Activated CD8-positive, alpha-beta T cell treated with anti-CD3 and anti-CD28 coated beads for 36 hours (primary cell): ENCODE measurements around the gene AIF1L. TPM values are rescaled to one million over a fixed set of nuclear protein-coding genes. Genes with fewer than 3 reads are reported as not detected.

Experiments used
- ATAC-seq: fragments of 200-7000 bp; cut with Tn5 transposase; one replicate; pipeline ENCODE4 v1.10.0; 2021; ENCODE audit warnings: mild to moderate bottlenecking, moderate library complexity
- CTCF ChIA-PET: fragments of 350-600 bp; sonication (Branson Sonifier 250); formaldehyde crosslinking; loops from one replicate; lab custom pipeline; 2021; ENCODE audit warnings: antibody characterized with exemption; lab: Charles Lee
- POLR2A ChIA-PET: fragments of 350-600 bp; sonication (Branson Sonifier 250); formaldehyde crosslinking; loops from one replicate; lab custom pipeline; 2021; ENCODE audit warnings: antibody characterized with exemption; lab: Charles Lee
- DNase-seq: peaks from one replicate; pipeline ENCODE4 v3.0.0-alpha.2; 2020
- H3K27ac Mint-ChIP-seq: one replicate; pipeline ENCODE4 v1.8.0; 2021; ENCODE audit warnings: mild to moderate bottlenecking, mixed read lengths
- H3K27me3 Mint-ChIP-seq: one replicate; pipeline ENCODE4 v1.8.0; 2021; ENCODE audit warnings: mixed read lengths
- H3K36me3 Mint-ChIP-seq: one replicate; pipeline ENCODE4 v1.8.0; 2021; ENCODE audit warnings: low read depth, mixed read lengths
- H3K4me1 Mint-ChIP-seq: one replicate; pipeline ENCODE4 v1.8.0; 2021; ENCODE audit warnings: low read depth, mixed read lengths
- H3K4me3 Mint-ChIP-seq: one replicate; pipeline ENCODE4 v1.8.0; 2021; ENCODE audit warnings: mild to moderate bottlenecking, moderate library complexity, mixed read lengths
- H3K9me3 Mint-ChIP-seq: one replicate; pipeline ENCODE4 v1.8.0; 2021; ENCODE audit warnings: mixed read lengths
- CTCF ChIP-seq: fragments of 200-600 bp; IDR thresholded peaks from one replicate; pipeline ENCODE4 v1.8.0; 2022; ENCODE audit warnings: antibody characterized with exemption, mild to moderate bottlenecking
- intact Hi-C: fragments of 100-400 bp; cut with micrococcal nuclease; formaldehyde crosslinking; loops from one replicate; pipeline ENCODE4 v1.10.0; 2022
- total RNA-seq, 2 experiments: library from RNA; stranded (reverse); gene quantifications; one replicate each; pipeline ENCODE4 v1.2.3, GENCODE V29; 2021

AIF1L gene
- total RNA-seq, 2 experiments from 2014 or later: 0.72 to 1.9 TPM

DNA sequence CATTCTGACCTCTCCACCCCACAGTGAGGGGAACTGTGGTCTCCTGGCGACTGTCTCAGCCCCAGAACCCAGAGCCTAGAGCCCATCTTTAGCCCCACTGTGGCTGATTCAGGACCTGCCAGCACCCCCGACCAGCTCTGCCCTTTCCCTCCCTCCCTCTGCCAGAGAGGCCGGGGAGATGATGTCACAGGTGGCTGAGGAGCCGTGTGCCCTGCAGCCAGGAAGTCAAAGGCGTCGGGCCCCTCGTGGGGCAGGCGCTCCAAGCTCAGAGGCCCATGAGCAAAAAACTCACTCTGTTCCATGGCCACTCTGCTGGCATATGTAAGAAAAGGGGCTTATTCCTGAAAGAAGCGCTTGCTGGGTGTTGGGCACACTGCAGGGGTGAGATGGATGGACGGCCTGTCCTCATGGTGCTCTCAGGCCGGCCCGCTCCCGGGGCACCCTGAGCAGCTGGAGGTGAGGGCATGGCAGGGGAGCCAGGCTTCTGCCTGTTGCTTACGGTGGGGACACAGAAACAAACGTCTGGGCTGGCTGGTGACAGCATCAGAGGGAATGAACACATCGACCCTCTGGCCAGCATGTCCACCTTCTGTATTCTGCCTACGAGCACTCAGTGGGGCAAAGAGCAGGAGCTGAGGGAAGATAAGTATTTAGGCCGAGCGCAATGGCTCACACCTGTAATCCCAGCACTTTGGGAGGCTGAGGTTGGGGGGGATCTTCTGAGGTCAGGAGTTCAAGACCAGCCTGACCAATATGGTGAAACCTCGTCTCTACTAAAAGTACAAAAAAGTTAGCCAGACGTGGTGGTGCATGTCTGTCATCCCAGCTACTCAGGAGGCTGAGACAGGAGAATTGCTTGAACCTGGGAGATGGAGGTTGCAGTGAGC lies 46.3 kb upstream of the AIF1L start:
- no peaks in the 10 kb centered on the region for H3K36me3 Mint-ChIP-seq
- no peaks in the 10 kb centered on the region for H3K4me1 Mint-ChIP-seq
- no peak overlapping the region for H3K27ac Mint-ChIP-seq
- intact Hi-C loops: loop anchor here (5.0 kb wide), 1 partner anchor 183 kb away; no protein-coding TSS in a partner anchor
- TF ChIP-seq CTCF: no peak
- H3K4me3 Mint-ChIP-seq: no peak overlapping the region
- H3K27me3 Mint-ChIP-seq: no peaks in the 10 kb centered on the region
- ATAC-seq (no peak), DNase-seq (no peak)
- no peaks in the 10 kb centered on the region for H3K9me3 Mint-ChIP-seq
- ChIA-PET CTCF (interaction anchor here (1.0 to 1.1 kb wide), 3 partner anchors 24 to 349 kb away, joined by 3 to 4 read pairs (median 3); no protein-coding TSS in a partner anchor), POLR2A (no interaction called here)

DNA sequence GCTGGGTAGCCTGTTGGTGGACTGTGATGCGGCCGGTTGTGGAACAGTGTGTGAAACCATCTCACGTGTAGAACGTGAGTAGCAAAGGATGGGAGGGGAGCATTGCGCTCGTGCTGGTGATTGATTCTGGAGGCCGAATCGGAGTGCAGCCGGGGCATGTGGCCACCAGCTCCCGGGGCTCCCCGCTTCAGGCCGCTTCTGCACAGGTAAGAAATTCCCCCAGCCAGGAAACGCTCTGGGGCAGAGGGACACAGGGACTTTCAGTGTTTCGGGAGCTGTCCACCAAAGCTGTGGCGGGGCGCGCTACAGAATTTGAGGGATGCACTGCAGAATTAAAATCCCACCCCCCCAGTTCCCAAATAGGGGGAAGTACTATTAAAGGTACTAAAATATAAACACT lies 45.5 kb upstream of the AIF1L start:
- ChIA-PET POLR2A (no interaction called here), CTCF (interaction anchor here (0.6 to 1.0 kb wide), 2 partner anchors 350 to 1245 kb away, joined by 3 to 4 read pairs; no protein-coding TSS in a partner anchor)
- Mint-ChIP-seq H3K4me3 (no peak overlapping the region), H3K9me3 (no peaks in the 10 kb centered on the region), H3K36me3 (no peaks in the 10 kb centered on the region), H3K27me3 (no peaks in the 10 kb centered on the region), H3K4me1 (no peaks in the 10 kb centered on the region), H3K27ac (no peak overlapping the region)
- intact Hi-C loops: no loop called here
- DNase-seq (no peak), ATAC-seq (no peak)
- no peak for TF ChIP-seq CTCF

GRCh38 chr9:131051592-131052517 lies 44.5 kb upstream of the AIF1L start:
- Mint-ChIP-seq H3K27ac (no peak overlapping the region), H3K4me3 (no peak overlapping the region), H3K9me3 (no peaks in the 10 kb centered on the region), H3K4me1 (no peaks in the 10 kb centered on the region), H3K36me3 (no peaks in the 10 kb centered on the region), H3K27me3 (no peaks in the 10 kb centered on the region)
- ChIA-PET CTCF (interaction anchor here (0.6 to 1.3 kb wide), 3 partner anchors 284 to 1244 kb away, joined by 3 to 5 read pairs (median 3); no protein-coding TSS in a partner anchor), POLR2A (no interaction called here)
- DNase-seq: no peak
- TF ChIP-seq CTCF: no peak
- intact Hi-C loops: no loop called here
- ATAC-seq: no peak

- no peaks in the 10 kb centered on the region for H3K9me3 Mint-ChIP-seq
- no peak for TF ChIP-seq CTCF
- no peak overlapping the region for H3K27ac Mint-ChIP-seq
- POLR2A ChIA-PET: no interaction called here
- ATAC-seq (no peak), DNase-seq (no peak)
- intact Hi-C loops: no loop called here
- no peaks in the 10 kb centered on the region for H3K36me3 Mint-ChIP-seq
- H3K27me3 Mint-ChIP-seq: no peaks in the 10 kb centered on the region
- H3K4me1 Mint-ChIP-seq: no peaks in the 10 kb centered on the region
- H3K4me3 Mint-ChIP-seq: no peak overlapping the region
- CTCF ChIA-PET: interaction anchor here (0.8 to 1.2 kb wide), 3 partner anchors 12 to 16 kb away, joined by 3 read pairs; no protein-coding TSS in a partner anchor
These were observed 42.4 kb upstream of the AIF1L start for GRCh38 chr9:131053896-131054295.
